Adrenal gland (tissue), 12 donors: Measurements from ENCODE around the gene ITGB4. TPM values are rescaled to one million over a fixed set of nuclear protein-coding genes. Genes with fewer than 3 reads are reported as not detected.
A peak's percentile ranks its signal among the peaks of the same experiment; 100 is the strongest.

Source experiments
- DNase-seq, 7 donors: peaks; one replicate each; pipeline ENCODE4 v3.0.0-alpha.2; 2019 to 2020
- H3K27ac ChIP-seq, 5 donors: fragments of 200-600 bp; sonication (generic) in 4 of 5; 1 replicate in 3 of 5; 2 replicates in 2 of 5; pipeline versions ENCODE4 v1.5.1 to v1.8.0; 2016 to 2020; ENCODE audit warnings: mild to moderate bottlenecking in 1 of 5
- H3K27me3 ChIP-seq: fragments of 200-600 bp; 2 replicates; pipeline ENCODE4 v1.8.0; 2021
- H3K36me3 ChIP-seq, 2 donors: fragments of 200-600 bp; replicated peaks in 1 of 2; 1 replicate in 1 of 2; 2 replicates in 1 of 2; pipeline versions ENCODE4 v1.5.1 to v1.8.0; 2018 to 2022
- H3K4me1 ChIP-seq, 2 donors: fragments of 200-600 bp; replicated peaks in 1 of 2; 1 replicate in 1 of 2; 2 replicates in 1 of 2; pipeline versions ENCODE4 v1.5.1 to v1.8.0; 2018 to 2021
- H3K4me3 ChIP-seq, 4 donors: fragments of 200-600 bp; sonication (generic) in 3 of 4; one replicate each; pipeline ENCODE4 v1.5.1; 2016 to 2018
- H3K9me3 ChIP-seq, 3 donors: fragments of 200-600 bp; sonication (generic) in 1 of 3; replicated peaks in 1 of 3; 1 replicate in 2 of 3; 2 replicates in 1 of 3; pipeline versions ENCODE4 v1.5.1 to v1.8.0; 2016 to 2021
- CTCF ChIP-seq, 6 experiments: fragments of 450-650 bp in 4 of 6; fragments of 200-600 bp in 2 of 6; sonication (generic) in 1 of 6; IDR thresholded peaks; 1 replicate in 5 of 6; 2 replicates in 1 of 6; pipeline versions ENCODE4 v1.5.1 to v1.8.0; 2016 to 2021; ENCODE audit warnings: antibody characterized with exemption in 6 of 6, mild to moderate bottlenecking in 2 of 6, moderate library complexity in 1 of 6
- POLR2A ChIP-seq, 2 donors: fragments of 450-650 bp; IDR thresholded peaks; one replicate each; pipeline ENCODE4 v1.6.1; 2017; ENCODE audit warnings: antibody characterized with exemption in 2 of 2, mild to moderate bottlenecking in 2 of 2, moderate library complexity in 1 of 2
- WGBS, 4 donors: extraction: QIAGEN DNeasy Blood & Tissue Kit in 2 of 4; methylation state at CpG; one replicate each; pipeline versions ENCODE4 v1.1.5 to v1.1.7; 2013 to 2017; 5-methylcytosine and 5-hydroxymethylcytosine counted together
- intact Hi-C, 2 donors: fragments of 100-400 bp; cut with DNase I; formaldehyde crosslinking; loops; one replicate each; pipeline versions ENCODE4 v1.14.1 to v1.15.0; 2022 to 2023
- polyA plus RNA-seq, 3 donors: library from polyadenylated mRNA; stranded (reverse); fragments of 200-250 nt in 2 of 3; fragments of 350-450 nt in 1 of 3; fragmentation: Illumina TruSeq in 1 of 3; extraction: RNeasy Lipid Tissue Mini Kit (QIAGEN cat#74804) in 1 of 3; gene quantifications; one replicate each; pipeline ENCODE4 v1.2.3, GENCODE V29; 2013 to 2014
- total RNA-seq, 9 donors: library from RNA; depleted of rRNA in 4 of 9; stranded (reverse); fragments of >200 nt in 4 of 9; fragments of 120-200 nt in 1 of 9; fragmentation: NEBNext Ultra II Directional in 1 of 9; extraction: Animal tissue kit (Norgen Biotek cat#: 25700) in 1 of 9; gene quantifications; one replicate each; pipeline versions ENCODE4 v1.1.0 to v1.2.4, GENCODE V29; 2013 to 2023
- donor health status: healthy with polysubstance abuse.
- donor health status: Bipolar disorder and iron deficiency.
- donor health status: DM: yes; HTN: yes; CAD: no.
- donor health status: DM: no; HTN: no; CAD: no.
- donor health status: DM: no; HTN: no; CAD: no.
- donor health status: DM: yes; HTN: yes; CAD: no.

ITGB4 gene
- total and polyA plus RNA-seq, 12 donors, result 1.00 to 12.5 (median 6.9) TPM

- WGBS, 4 donors, result 68 to 76% (median 72%) methylated on average over 17 to 19 of the region's 19 CpGs
- H3K27ac ChIP-seq, result peak overlapping the region in 3 of 5 donors; percentile 25 to 68 (median 35)
- H3K4me1 ChIP-seq, result peaks cover 0 to 38% of the 10 kb centered on the region in 2 donors
- no peaks in the 10 kb centered on the region for H3K9me3 ChIP-seq
- intact Hi-C loops, result no loop called here
- DNase-seq, result peak in 5 of 7 donors; percentile 25 to 96 (median 53)
- H3K36me3 ChIP-seq, result no peaks in the 10 kb centered on the region
- no peak overlapping the region for H3K4me3 ChIP-seq
- H3K27me3 ChIP-seq, result no peaks in the 10 kb centered on the region
- TF ChIP-seq CTCF (IDR thresholded peaks at IDR 0.05), result no peak
- no peak for TF ChIP-seq POLR2A (IDR thresholded peaks at IDR 0.05)
Observed at GRCh38 chr17:75693500-75694481, 27.5 kb upstream of the ITGB4 start.

GRCh38 chr17:75694536-75694935, 26.7 kb upstream of the ITGB4 start:
- 67 to 80% (median 75%) methylated on average over 2 to 14 of the region's 14 CpGs for WGBS, 4 donors
- Histone ChIP-seq H3K27me3 (no peaks in the 10 kb centered on the region), H3K27ac (peak overlapping the region in 3 of 5 donors; percentile 25 to 68 (median 35)), H3K9me3 (no peaks in the 10 kb centered on the region), H3K4me3 (no peak overlapping the region), H3K4me1 (peaks cover 0 to 30% of the 10 kb centered on the region in 2 donors), H3K36me3 (peaks cover 0 to 1% of the 10 kb centered on the region in 2 donors)
- intact Hi-C loops, result no loop called here
- TF ChIP-seq POLR2A (IDR thresholded peaks at IDR 0.05), result no peak
- TF ChIP-seq CTCF (IDR thresholded peaks at IDR 0.05), result no peak
- DNase-seq, result no peak

GRCh38 chr17:75695141-75695829, 26.0 kb upstream of the ITGB4 start:
- H3K36me3 ChIP-seq, result peaks cover 0 to 9% of the 10 kb centered on the region in 2 donors
- no peak overlapping the region for H3K4me3 ChIP-seq
- no peaks in the 10 kb centered on the region for H3K27me3 ChIP-seq
- H3K9me3 ChIP-seq, result no peaks in the 10 kb centered on the region
- peaks cover 0 to 30% of the 10 kb centered on the region in 2 donors for H3K4me1 ChIP-seq
- DNase-seq, result no peak
- TF ChIP-seq POLR2A (IDR thresholded peaks at IDR 0.05) (no peak), CTCF (IDR thresholded peaks at IDR 0.05) (no peak)
- WGBS, 4 donors, result 67 to 75% (median 72%) methylated on average over 7 of the region's 7 CpGs
- H3K27ac ChIP-seq, result peak overlapping the region in 1 of 5 donors; percentile 68
- intact Hi-C loops, result no loop called here

GRCh38 chr17:75695830-75696271, 25.4 kb upstream of the ITGB4 start:
- H3K27me3 ChIP-seq, result no peaks in the 10 kb centered on the region
- no peaks in the 10 kb centered on the region for H3K9me3 ChIP-seq
- H3K4me3 ChIP-seq, result no peak overlapping the region
- peaks cover 0 to 14% of the 10 kb centered on the region in 2 donors for H3K36me3 ChIP-seq
- WGBS, 4 donors, result 88 to 98% (median 91%) methylated on average over 11 to 12 of the region's 12 CpGs
- H3K27ac ChIP-seq, result peak overlapping the region in 1 of 5 donors; percentile 10
- TF ChIP-seq CTCF (IDR thresholded peaks at IDR 0.05), result no peak
- H3K4me1 ChIP-seq, result peaks cover 0 to 30% of the 10 kb centered on the region in 2 donors
- no peak for DNase-seq
- intact Hi-C loops, result no loop called here
